A673 (cell line): ENCODE measurements around the gene HMGN4. TPM values are rescaled to one million over a fixed set of nuclear protein-coding genes. Genes with fewer than 3 reads are reported as not detected.
A peak's percentile ranks its signal among the peaks of the same experiment; 100 is the strongest.
"Not testable (repeated sequence)": the region's sequence is repeated elsewhere in the genome, so short reads cannot be mapped to it uniquely, and the experiment has no call there.

Experiments used
- BruUV-seq: library from RNA; stranded (reverse); fragments of 400-500 nt; replicated peaks from 2 replicates; lab custom pipeline; 2021; lab: Mats Ljungman, UMichigan
- CTCF ChIA-PET: fragments of 300-600 bp; sonication (Branson Sonifier 250); formaldehyde crosslinking; loops from one replicate; lab custom pipeline; 2022; ENCODE audit warnings: antibody characterized with exemption; lab: Charles Lee
- POLR2A ChIA-PET: fragments of 300-600 bp; sonication (Branson Sonifier 250); formaldehyde crosslinking; loops from one replicate; lab custom pipeline; 2022; ENCODE audit warnings: antibody characterized with exemption; ENCODE audit not compliant: low non-redundant PET; lab: Charles Lee
- DNase-seq: peaks from one replicate; pipeline ENCODE4 v3.0.0-alpha.2; 2015; ENCODE audit warnings: low spot score
- H3K27ac ChIP-seq: fragments of 200-600 bp; sonication (generic); 2 replicates; pipeline ENCODE4 v1.5.1; 2016; ENCODE audit warnings: mixed run types, low read depth, mild to moderate bottlenecking, mixed read lengths, antibody characterized with exemption, low read length; ENCODE audit not compliant: poor library complexity, severe bottlenecking
- H3K27me3 ChIP-seq: fragments of 200-600 bp; sonication (generic); replicated peaks from 2 replicates; pipeline ENCODE4 v1.6.1; 2017; ENCODE audit warnings: mixed run types, low read depth, mild to moderate bottlenecking, mixed read lengths, antibody characterized with exemption, low read length; ENCODE audit not compliant: insufficient read depth, poor library complexity
- H3K36me3 ChIP-seq: fragments of 200-600 bp; sonication (generic); 2 replicates; pipeline ENCODE4 v1.6.1; 2016; ENCODE audit warnings: mixed run types, mild to moderate bottlenecking, mixed read lengths, antibody characterized with exemption, low read length; ENCODE audit not compliant: insufficient read depth, poor library complexity, severe bottlenecking
- H3K4me1 ChIP-seq: fragments of 200-600 bp; sonication (generic); 2 replicates; pipeline ENCODE4 v1.6.1; 2017; ENCODE audit warnings: mixed run types, mild to moderate bottlenecking, mixed read lengths, antibody characterized with exemption, low read length; ENCODE audit not compliant: insufficient read depth, poor library complexity, severe bottlenecking
- H3K4me3 ChIP-seq: fragments of 200-600 bp; sonication (generic); 2 replicates; pipeline ENCODE4 v1.5.1; 2016; ENCODE audit warnings: low read depth, mixed run types, mild to moderate bottlenecking, mixed read lengths, low read length; ENCODE audit not compliant: poor library complexity, severe bottlenecking
- H3K9me3 ChIP-seq: fragments of 200-600 bp; sonication (generic); 2 replicates; pipeline ENCODE4 v1.6.1; 2016; ENCODE audit warnings: mixed run types, low read depth, mild to moderate bottlenecking, mixed read lengths, antibody characterized with exemption, low read length; ENCODE audit not compliant: poor library complexity, severe bottlenecking
- CTCF ChIP-seq: fragments of 300-800, 200-600 bp; sonication (generic); conservative IDR thresholded peaks from 2 replicates; pipeline ENCODE4 v1.5.1; 2017; ENCODE audit warnings: low read depth, mild to moderate bottlenecking, antibody characterized with exemption, low read length, moderate library complexity, mixed read lengths
- EZH2 ChIP-seq: fragments of 200-600 bp; sonication (generic); IDR thresholded peaks from 2 replicates; pipeline ENCODE4 v1.6.1; 2017; ENCODE audit warnings: borderline replicate concordance, low read depth, mild to moderate bottlenecking, mixed read lengths, antibody characterized with exemption, low read length; ENCODE audit not compliant: poor library complexity, severe bottlenecking
- intact Hi-C: fragments of 100-400 bp; cut with micrococcal nuclease; formaldehyde crosslinking; loops from one replicate; pipeline ENCODE4 v1.10.0; 2022; ENCODE audit not compliant: unreplicated experiment
- total RNA-seq: library from RNA; stranded (reverse); gene quantifications from 2 replicates; pipeline ENCODE4 v1.2.3, GENCODE V29; 2021

The HMGN4 gene
- total RNA-seq, 1 experiment from 2014 or later = 58.6 TPM

GRCh38 chr6:26520237-26520849 lies 17.8 kb upstream of the HMGN4 start:
- TF ChIP-seq CTCF (no peak), EZH2 (no peak)
- Histone ChIP-seq H3K4me3 (peak overlapping the region; percentile 25), H3K27ac (peak overlapping the region; percentile 79), H3K4me1 (peaks cover 7% of the 10 kb centered on the region), H3K27me3 (no peaks in the 10 kb centered on the region), H3K36me3 (no peaks in the 10 kb centered on the region), H3K9me3 (no peaks in the 10 kb centered on the region)
- POLR2A ChIA-PET = interaction anchor here (0.6 kb wide), 1 partner anchor 174 kb away, joined by 3 read pairs; no protein-coding TSS in a partner anchor
- TSS peak; percentile 91 for BruUV-seq
- DNase-seq = no peak
- CTCF ChIA-PET = no interaction called here
- intact Hi-C loops = loop anchor here (2.0 kb wide), 1 partner anchor 48 kb away; no protein-coding TSS in a partner anchor

- POLR2A ChIA-PET = interaction anchor here (0.6 kb wide), 1 partner anchor 175 kb away, joined by 3 read pairs; no protein-coding TSS in a partner anchor
- no TSS peak for BruUV-seq
- TF ChIP-seq EZH2 (no peak), CTCF (no peak)
- H3K4me1 ChIP-seq = peaks cover 7% of the 10 kb centered on the region
- no peaks in the 10 kb centered on the region for H3K27me3 ChIP-seq
- H3K27ac ChIP-seq = peak overlapping the region; percentile 96
- H3K36me3 ChIP-seq = no peaks in the 10 kb centered on the region
- no peaks in the 10 kb centered on the region for H3K9me3 ChIP-seq
- H3K4me3 ChIP-seq = peak overlapping the region; percentile 61
- intact Hi-C loops = loop anchor here (2.0 kb wide), 1 partner anchor 48 kb away; no protein-coding TSS in a partner anchor
- CTCF ChIA-PET = no interaction called here
- peak; percentile 88 for DNase-seq
Observed at GRCh38 chr6:26520850-26521599, 17.1 kb upstream of the HMGN4 start.

DNA sequence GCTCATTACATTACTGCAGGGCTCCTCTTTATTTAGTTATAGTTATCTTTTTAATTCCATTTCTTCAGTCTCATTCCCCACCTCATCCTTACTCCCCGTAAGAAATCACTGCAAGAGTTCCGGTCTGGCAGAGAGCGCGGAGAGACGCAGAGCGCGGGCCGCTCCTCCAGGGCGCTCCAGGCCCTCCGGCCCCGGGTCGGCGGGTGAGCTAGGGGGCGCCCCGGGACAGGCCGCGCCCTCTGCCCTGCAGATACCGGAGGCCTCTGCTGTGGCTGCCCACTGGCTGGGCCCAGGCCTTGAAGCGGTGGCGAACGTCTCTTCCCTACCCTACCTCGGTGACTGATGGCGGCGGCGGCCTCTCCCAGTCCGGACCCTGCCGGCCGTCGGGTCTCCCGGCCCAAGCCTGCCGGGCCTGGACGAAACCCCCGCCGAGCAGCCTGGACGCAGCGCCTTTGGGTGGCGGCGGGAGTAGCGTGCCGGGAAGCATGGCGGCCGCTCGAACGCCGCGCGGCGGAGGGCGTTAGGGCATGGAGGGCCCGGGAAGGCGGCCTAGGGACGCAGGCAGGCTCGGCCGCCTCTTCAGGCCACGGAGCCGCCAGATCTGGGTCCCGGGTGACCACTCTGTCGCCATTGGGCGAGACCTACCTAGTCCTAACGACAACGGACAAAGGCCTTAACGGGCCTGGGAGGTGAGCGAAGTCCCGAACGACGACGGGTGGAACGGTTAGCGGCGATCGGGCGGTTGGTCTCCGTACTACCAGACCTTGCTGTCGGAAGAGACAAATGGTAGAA lies 16.4 kb upstream of the HMGN4 start:
- ChIA-PET CTCF (no interaction called here), POLR2A (no interaction called here)
- H3K9me3 ChIP-seq = no peaks in the 10 kb centered on the region
- BruUV-seq = no TSS peak
- no peaks in the 10 kb centered on the region for H3K27me3 ChIP-seq
- TF ChIP-seq CTCF (0 out of 2 replicates have a peak, but pooled peaks have one; percentile 17), EZH2 (no peak)
- intact Hi-C loops = loop anchor here (2.0 kb wide), 1 partner anchor 47 kb away; no protein-coding TSS in a partner anchor
- peak overlapping the region; percentile 96 for H3K27ac ChIP-seq
- peak; percentile 69 for DNase-seq
- H3K4me1 ChIP-seq = peaks cover 7% of the 10 kb centered on the region
- H3K4me3 ChIP-seq = peak overlapping the region; percentile 61
- H3K36me3 ChIP-seq = no peaks in the 10 kb centered on the region

GRCh38 chr6:26522486-26523228 lies 15.5 kb upstream of the HMGN4 start:
- POLR2A ChIA-PET, CTCF ChIA-PET, intact Hi-C loops: not testable (repeated sequence)

More at GRCh38 chr6:26522486-26523228, 15.5 kb upstream of the HMGN4 start:
- H3K27ac ChIP-seq = peak overlapping the region; percentile 96
- not testable (repeated sequence) for BruUV-seq, H3K36me3 ChIP-seq, H3K9me3 ChIP-seq, H3K4me1 ChIP-seq, H3K27me3 ChIP-seq
- H3K4me3 ChIP-seq = peak overlapping the region; percentile 61
- peak; percentile 35 for DNase-seq
